GM04503 (cell line): Measurements from ENCODE around the gene ADM.

Experiments used
- DNase-seq: peaks from one replicate; pipeline ENCODE4 v3.0.0-alpha.2; 2012; ENCODE audit warnings: low read depth

Gene ADM

GRCh38 chr11:10328314-10329098 is 23.6 kb downstream of the ADM start:
- DNase-seq, result no peak

DNA sequence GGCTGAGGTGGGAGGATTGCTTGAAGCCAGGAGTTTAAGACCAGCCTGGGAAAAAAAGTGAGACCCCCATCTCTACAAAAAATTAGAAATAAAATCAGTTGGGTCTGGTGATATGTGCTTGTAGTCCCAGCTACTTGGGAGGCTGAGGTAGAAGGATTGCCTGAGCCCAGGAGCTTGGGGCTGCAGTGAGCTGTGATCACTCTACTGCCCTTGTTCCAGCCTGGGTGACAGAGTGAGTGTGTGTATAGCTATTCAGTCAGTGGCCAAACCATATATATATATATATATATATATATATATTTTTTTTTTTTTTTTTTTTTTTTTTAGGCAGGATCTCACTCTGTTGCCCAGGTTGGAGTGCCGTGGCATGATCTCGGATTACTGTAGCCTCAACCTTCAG is 24.5 kb downstream of the ADM start:
- DNase-seq, result no peak

DNA sequence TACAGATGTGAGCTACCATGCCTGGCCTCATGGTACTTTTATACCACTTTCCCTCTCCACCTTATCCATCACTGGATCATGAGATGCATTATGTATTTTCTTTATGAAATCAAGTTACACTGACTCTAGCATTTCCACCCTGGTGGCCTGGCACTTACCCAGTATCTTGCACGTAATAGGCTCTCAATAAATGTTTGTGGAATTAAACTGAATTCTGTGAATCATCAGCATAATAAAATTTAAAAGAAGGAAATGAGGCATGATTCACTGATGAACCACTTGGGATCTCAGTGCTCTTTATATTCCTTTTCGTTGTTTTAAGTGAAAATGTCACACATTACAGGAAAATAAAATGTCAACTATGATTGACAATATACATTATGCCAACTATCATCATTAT is 25.1 kb downstream of the ADM start:
- DNase-seq, result peak; percentile 86

GRCh38 chr11:10331548-10332289 is 26.8 kb downstream of the ADM start:
- DNase-seq, result no peak

GRCh38 chr11:10333490-10333889 is 28.6 kb downstream of the ADM start:
- DNase-seq, result no peak

DNA sequence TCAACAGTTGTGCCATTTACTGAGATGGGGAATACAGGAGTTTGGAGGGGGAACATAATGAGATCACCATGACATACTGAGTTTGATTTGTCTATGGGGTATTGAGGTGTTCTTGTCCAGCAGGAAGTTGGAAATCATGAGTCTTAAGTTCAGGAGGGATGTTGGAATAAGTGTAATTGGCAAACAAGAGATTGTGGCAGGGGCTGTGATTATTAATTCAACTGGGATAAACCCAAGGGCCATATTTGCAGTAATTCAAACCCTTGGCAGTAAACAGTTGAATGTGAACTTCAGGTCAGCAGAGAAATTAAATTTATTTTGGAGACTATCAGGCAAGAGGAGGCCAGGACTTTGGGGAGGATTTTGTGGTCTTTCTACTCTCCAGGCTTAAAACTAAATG is 33.4 kb downstream of the ADM start:
- no peak for DNase-seq

DNA sequence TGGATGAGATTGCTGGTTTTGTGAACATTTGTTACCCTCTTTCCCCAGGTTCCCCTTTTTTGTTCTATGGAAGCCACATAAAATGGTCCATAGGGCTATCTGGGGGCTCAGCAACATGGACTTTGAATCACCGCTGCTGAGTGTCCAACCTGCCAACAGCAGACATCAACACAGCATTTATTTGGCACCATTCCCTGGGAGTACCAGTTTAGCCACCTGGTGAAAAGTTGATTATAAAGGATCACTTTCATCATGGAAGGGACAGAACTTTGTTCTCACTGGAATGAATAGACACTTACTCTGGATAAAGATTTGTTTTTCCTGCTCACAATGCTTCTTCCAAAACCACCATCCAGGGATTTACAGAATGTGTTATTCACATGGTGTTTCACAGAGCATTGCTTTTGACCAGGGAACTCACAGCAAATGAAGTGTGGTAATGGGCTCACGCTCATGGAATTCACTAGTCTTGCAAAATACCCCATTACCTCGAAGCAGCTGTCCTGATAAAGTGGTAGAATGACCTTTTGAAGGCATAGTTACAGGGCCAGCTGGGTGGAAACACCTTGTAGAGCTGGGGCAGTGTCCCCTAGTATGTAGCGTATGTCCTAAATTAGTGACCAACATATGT is 43.9 kb downstream of the ADM start:
- DNase-seq, result peak; percentile 79

DNA sequence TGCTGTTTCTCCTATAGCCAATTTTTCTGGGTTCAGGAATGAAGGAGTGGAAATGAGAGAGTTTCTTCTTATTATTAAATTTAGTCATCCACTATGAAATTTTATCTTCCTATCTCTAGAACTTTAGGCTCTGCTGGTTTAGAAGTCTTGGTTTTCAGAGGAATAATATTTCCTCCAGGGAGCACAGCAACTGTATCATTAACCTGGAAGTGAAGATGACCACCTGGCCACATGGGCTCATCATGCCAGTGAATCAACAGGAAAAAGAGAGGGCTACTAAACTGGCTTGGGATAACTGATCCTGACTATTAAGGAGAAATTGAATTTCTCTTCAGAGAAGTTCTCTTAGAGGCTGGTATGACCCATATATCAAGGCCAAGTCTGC is 44.4 kb downstream of the ADM start:
- DNase-seq, result no peak

DNA sequence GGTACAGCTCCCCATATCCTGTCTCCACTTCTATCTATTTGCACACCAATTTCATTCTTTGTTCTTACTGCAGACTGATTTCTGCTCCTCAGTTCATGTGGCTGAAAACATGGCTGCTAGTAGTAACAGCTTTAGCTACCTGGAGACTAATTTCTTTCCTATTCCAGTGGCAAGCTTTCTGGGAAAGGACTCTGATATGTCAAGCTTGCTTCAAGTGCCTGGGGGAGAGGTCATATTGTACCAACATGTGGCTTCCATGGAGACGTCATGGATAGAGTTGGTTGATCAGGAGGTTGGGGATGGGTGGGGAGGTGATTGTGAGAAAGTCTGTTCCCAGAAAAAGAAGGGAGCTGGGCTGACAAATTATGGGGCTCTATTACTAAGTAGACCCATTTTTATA is 44.9 kb downstream of the ADM start:
- DNase-seq, result no peak

DNA sequence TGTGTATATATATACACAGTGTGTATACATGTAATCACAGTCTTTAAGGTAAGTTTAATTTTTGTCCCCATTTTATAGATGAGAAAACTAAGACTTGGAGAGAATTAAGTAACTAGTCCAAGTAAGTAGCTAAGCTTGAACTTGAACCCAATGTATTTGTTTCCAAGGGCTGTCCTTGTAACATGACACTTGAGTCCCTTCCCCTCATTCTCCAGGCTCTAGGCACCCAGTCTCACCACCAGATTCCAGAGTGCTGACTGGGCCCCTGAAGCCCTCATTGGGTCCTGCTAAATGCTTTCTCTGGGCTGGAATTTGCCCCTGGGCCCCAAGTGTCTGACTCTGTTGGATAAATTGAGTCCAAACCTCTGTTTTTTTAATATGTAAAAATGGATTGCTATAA is 45.5 kb downstream of the ADM start:
- DNase-seq, result no peak

- no peak for DNase-seq
Measured at GRCh38 chr11:10351435-10351764, 46.5 kb downstream of the ADM start.

GRCh38 chr11:10351765-10352641 is 47.1 kb downstream of the ADM start:
- peak; percentile 82 for DNase-seq

GRCh38 chr11:10352921-10353550 is 48.2 kb downstream of the ADM start:
- no peak for DNase-seq

DNA sequence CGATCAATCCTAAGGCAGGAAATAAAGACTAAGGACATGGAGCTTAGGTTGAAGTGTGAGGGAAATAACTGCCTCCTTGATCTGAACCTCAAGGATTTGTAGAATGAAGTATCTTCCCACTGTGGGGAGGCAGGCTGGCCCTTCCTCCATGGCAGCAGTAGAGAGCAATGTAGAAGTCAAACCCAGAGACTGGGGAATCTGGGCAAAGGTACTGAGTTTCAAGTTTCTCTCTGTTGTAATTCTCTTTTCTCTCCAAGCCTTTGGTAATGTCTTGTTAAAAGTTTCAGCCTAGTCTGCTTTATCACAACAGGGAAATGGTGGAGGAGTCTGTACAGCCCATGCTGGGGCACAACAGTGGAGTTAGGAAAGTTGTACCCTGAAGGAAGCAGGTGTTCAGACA is 49.5 kb downstream of the ADM start:
- no peak for DNase-seq

DNA sequence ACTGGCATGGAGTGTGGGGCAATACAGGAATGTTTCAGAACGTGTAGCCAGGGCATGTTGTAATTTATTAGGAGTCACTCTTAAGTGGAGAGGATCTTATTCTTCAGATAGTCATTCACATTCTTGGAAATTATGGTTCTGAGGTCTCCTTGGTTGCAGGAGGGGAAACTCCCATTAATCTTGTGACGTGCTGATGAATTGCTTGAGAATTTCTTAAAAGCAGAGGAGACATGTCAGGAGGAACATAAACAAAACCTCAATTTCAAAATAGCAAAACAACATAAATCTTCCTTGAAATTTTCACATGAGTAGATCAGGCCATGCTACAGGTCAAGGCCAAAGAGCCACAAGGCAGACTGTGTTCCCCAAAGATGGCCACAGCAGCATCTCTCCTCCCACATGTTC is 50.4 kb downstream of the ADM start:
- peak; percentile 85 for DNase-seq

DNA sequence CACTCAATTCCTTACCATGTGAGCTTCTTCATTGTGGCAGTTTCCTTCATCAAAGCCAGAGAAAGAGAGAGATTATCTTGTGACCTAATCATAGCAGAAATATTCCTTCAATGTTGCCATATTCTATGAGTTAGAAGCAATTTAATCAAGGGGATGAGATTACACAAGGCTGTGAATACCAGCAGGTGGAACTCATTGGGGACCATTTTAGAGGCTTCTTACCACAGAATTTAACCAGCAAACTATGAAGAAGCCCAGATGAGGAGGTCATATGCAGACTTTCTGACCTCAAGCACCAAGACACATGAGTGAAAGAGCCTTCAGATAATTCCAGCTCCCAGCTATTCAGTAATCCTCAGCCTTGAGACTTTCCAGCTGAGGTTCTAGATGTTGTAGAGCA is 51.3 kb downstream of the ADM start:
- no peak for DNase-seq
